Ovary (tissue), 3 donors: ENCODE data around the gene LDB2.

Source experiments
- CTCF ChIP-seq, 3 donors: fragments of 450-650 bp in 2 of 3; fragments of 200-600 bp in 1 of 3; IDR thresholded peaks; one replicate each; pipeline versions ENCODE4 v1.5.1 to v1.8.0; 2016 to 2022; ENCODE audit warnings: antibody characterized with exemption in 3 of 3, mild to moderate bottlenecking in 1 of 3
- EP300 ChIP-seq: sonication (generic); formaldehyde crosslinking; IDR thresholded peaks from one replicate; pipeline ENCODE4 v1.6.1; 2017; ENCODE audit warnings: antibody characterized with exemption
- POLR2A ChIP-seq: fragments of 450-650 bp; IDR thresholded peaks from one replicate; pipeline ENCODE4 v1.6.1; 2017; ENCODE audit warnings: antibody characterized with exemption, mild to moderate bottlenecking, moderate library complexity
- donor health status: DM: no; HTN: no; CAD: no.

GRCh38 chr4:16646459-16646858 is 252.0 kb downstream of the LDB2 start:
- TF ChIP-seq CTCF (IDR thresholded peaks at IDR 0.05) = no peak
- no peak for TF ChIP-seq POLR2A
- TF ChIP-seq EP300 = no peak
